ENCODE results near the gene LRRC2. TPM values are rescaled to one million over a fixed set of nuclear protein-coding genes. Genes with fewer than 3 reads are reported as not detected.

The LRRC2 gene
- total RNA-seq, 1 experiment from 2014 or later: 2.6 TPM

DNA sequence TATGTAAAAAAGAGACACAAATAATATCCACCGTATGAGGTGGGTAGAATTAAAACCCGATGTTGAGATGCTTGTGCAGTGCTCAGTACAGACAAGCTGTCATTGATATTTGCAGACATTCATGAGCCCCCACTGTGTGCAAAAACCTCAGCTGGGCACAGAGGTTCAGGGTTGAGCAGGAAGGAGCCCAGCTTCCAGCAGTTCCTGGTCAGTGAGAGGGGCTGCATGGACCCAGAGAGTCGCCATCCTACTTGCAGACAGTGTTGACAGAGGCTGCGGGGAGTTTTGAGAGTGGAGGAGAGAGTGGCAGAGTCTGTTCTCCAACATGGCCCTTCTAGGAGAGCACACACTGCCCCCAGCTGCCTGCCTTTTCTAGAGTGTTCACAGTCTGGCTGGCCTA is 95.3 kb downstream of the LRRC2 start:
- Mint-ChIP-seq H3K4me1 (0 out of 4 replicates have a peak, but pooled peaks cover 0 to 4% of the 10 kb centered on the region in 2 experiments), H3K36me3 (ENCODE audit: insufficient read depth in 1 of 3, low read depth in 3 of 3) (peaks cover 4 to 14% (median 6%) of the 10 kb centered on the region in 3 experiments; a peak in 6 of 7 replicates)

More for the DNA sequence above, 95.3 kb downstream of the LRRC2 start:
- Histone ChIP-seq H2BK12ac (ENCODE audit: insufficient read length, low read depth, low read length) (no peak overlapping the region), H4K5ac (ENCODE audit: insufficient read length, low read depth, low read length) (no peak overlapping the region), H2AK5ac (ENCODE audit: insufficient read length, low read length) (no peak overlapping the region), H3K27ac (ENCODE audit: insufficient read length, low read depth, low read length) (no peak overlapping the region), H3K23ac (ENCODE audit: insufficient read length, low read depth, low read length) (no peak overlapping the region), H3K9me3 (ENCODE audit: control insufficient read depth, low read depth, low read length) (no peaks in the 10 kb centered on the region), H3T11ph (ENCODE audit: low read length) (no peak overlapping the region), H3K27me3 (ENCODE audit: insufficient read depth, low read length) (no peaks in the 10 kb centered on the region; the same call in 1 of the 2 replicates), H3K4me1 (ENCODE audit: insufficient read depth, low read length) (no peaks in the 10 kb centered on the region), H2BK120ac (ENCODE audit: low read depth, low read length, poor library complexity, severe bottlenecking) (no peak overlapping the region), H2AFZ (ENCODE audit: low read length) (no peak overlapping the region), H4K91ac (ENCODE audit: insufficient read length, low read depth, low read length) (no peak overlapping the region), H2BK20ac (ENCODE audit: low read depth, low read length, poor library complexity, severe bottlenecking) (no peak overlapping the region), H3K4ac (ENCODE audit: low read depth, low read length) (no peak overlapping the region), H3K79me2 (ENCODE audit: insufficient read depth, low read length) (no peaks in the 10 kb centered on the region), H4K8ac (replicated peaks; ENCODE audit: insufficient read length, low read depth, low read length) (no peak overlapping the region), H3K23me2 (ENCODE audit: insufficient read length, low read depth, low read length, poor library complexity, severe bottlenecking) (no peaks in the 10 kb centered on the region), H3K4me2 (ENCODE audit: insufficient read depth, insufficient read length, low read length) (no peak overlapping the region), H2BK15ac (ENCODE audit: low read depth, low read length) (no peak overlapping the region), H3K56ac (ENCODE audit: insufficient read length, low read depth, low read length) (no peak overlapping the region), H3K9ac (ENCODE audit: extremely low read depth, insufficient read length, low read length) (no peak overlapping the region), H4K20me1 (ENCODE audit: control insufficient read depth, insufficient read depth, insufficient read length) (no peaks in the 10 kb centered on the region), H3K79me1 (ENCODE audit: insufficient read depth, low read depth, low read length, poor library complexity, severe bottlenecking) (no peaks in the 10 kb centered on the region), H3K14ac (ENCODE audit: insufficient read depth, low read length) (no peak overlapping the region), H2BK5ac (ENCODE audit: insufficient read length, low read length) (no peak overlapping the region), H3K18ac (ENCODE audit: insufficient read length, low read depth, low read length) (no peak overlapping the region)
- Mint-ChIP-seq H3K27ac (no peak overlapping the region), H3K27me3 (ENCODE audit: low read depth) (peaks cover 19% of the 10 kb centered on the region), H3K9me3 (peaks cover 10 to 12% of the 10 kb centered on the region in 2 experiments), H3K4me3 (no peak overlapping the region)
- DNase-seq: peak; percentile 18
- WGBS (ENCODE audit: extremely low coverage, insufficient read length, low lambda C conversion rate): no CpG with 5 or more reads among the region's 4 CpGs
- TF ChIP-seq, protein P1, sequence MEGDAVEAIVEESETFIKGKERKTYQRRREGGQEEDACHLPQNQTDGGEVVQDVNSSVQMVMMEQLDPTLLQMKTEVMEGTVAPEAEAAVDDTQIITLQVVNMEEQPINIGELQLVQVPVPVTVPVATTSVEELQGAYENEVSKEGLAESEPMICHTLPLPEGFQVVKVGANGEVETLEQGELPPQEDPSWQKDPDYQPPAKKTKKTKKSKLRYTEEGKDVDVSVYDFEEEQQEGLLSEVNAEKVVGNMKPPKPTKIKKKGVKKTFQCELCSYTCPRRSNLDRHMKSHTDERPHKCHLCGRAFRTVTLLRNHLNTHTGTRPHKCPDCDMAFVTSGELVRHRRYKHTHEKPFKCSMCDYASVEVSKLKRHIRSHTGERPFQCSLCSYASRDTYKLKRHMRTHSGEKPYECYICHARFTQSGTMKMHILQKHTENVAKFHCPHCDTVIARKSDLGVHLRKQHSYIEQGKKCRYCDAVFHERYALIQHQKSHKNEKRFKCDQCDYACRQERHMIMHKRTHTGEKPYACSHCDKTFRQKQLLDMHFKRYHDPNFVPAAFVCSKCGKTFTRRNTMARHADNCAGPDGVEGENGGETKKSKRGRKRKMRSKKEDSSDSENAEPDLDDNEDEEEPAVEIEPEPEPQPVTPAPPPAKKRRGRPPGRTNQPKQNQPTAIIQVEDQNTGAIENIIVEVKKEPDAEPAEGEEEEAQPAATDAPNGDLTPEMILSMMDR (conservative IDR thresholded peaks at IDR 0.05): no peak
